OCI-M1 (cell line): ENCODE results near the gene PTP4A2.

Experiments used
- DNase-seq: peaks from one replicate; lab custom pipeline; 2025; lab: John Stamatoyannopoulos, UW

The PTP4A2 gene

DNA sequence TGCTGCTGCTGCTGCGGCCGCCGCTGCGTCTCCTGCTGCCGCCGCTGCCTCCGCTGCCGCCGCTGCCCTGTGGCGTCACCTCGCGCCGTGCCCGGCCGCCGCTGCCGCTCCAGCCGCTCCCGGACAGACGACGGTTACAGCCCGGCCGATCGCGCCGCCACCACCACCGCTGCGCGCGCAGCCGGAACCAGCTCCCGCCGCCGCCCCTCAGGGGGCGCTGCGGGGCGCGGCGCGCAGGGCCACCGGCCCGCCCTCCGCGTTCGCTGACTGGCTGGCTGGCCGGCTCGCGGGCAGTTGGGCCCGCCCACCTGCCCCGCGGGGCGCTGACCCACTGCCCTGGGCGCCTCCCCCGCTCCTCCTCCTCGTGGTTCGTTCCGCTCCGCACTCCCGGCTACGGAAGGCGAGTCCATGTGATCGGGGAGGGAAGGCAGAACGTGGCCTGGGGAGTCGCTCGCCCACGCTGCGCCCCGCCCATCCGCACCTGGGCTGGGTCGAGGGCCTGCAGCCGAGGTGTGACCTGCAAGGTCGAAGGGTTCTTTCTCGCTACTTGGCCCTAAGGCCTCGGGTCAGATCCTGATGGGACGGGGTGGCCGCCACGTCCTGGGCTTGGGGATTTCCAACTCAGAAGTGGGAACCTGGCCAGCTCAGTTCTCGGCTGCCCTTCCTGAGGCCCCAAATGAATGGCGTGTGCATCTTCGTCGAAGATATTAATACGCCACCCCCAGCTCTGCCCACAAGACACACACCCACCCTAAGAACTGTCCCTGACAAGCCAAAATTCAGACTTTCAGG lies at the start of gene PTP4A2:
PTP4A2 (minus strand) TSS at position 185 of the 792 bp plus-strand sequence. CDS start 19,303 bp downstream, outside the sequence.
- DNase-seq: peak; percentile 98

- no peak for DNase-seq
Measured at GRCh38 chr1:31987135-31987619, 49.0 kb upstream of the PTP4A2 start.

GRCh38 chr1:31985430-31985829 lies 47.3 kb upstream of the PTP4A2 start:
- DNase-seq: no peak

- DNase-seq: no peak
Measured at GRCh38 chr1:31984419-31985347, 46.5 kb upstream of the PTP4A2 start.

DNA sequence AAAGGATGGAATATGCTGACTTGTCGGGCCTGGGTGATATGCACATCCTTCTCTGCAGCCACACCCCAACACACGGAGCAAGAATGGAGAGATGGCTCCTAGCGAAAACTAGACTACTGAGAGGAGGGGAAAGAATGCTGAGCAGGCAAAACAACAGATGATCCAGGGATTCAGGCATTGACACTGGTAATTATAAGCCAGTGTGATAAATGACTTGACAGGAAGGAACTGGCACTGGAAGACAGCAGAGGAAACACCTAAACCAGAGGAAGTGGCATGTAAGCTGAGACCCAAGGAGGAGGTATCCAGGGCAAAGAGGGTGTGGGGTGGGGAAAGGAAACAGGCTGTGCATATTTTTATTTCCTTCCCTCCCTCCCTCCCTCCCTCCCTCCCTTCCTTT lies 43.8 kb upstream of the PTP4A2 start:
- DNase-seq: no peak

DNA sequence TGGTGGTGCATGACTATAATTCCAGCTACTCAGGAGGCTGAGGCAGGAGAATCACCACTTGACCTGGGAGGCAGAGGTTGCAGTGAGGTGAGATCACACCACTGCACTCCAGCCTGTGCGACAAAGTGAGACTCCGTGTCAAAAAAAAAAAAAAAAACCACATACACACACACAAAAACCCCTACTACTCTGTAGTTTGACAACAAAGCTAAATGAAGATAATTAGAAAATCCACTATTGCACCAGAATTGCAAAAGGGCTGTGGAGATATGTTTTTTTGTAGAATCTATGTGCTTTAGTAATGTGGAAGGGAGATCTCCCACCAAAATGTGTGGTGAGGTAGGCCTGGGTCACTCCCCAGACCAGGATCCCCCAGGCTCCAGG lies 43.3 kb upstream of the PTP4A2 start:
- no peak for DNase-seq

- DNase-seq: no peak
Measured at GRCh38 chr1:31980835-31981455, 42.8 kb upstream of the PTP4A2 start.

DNA sequence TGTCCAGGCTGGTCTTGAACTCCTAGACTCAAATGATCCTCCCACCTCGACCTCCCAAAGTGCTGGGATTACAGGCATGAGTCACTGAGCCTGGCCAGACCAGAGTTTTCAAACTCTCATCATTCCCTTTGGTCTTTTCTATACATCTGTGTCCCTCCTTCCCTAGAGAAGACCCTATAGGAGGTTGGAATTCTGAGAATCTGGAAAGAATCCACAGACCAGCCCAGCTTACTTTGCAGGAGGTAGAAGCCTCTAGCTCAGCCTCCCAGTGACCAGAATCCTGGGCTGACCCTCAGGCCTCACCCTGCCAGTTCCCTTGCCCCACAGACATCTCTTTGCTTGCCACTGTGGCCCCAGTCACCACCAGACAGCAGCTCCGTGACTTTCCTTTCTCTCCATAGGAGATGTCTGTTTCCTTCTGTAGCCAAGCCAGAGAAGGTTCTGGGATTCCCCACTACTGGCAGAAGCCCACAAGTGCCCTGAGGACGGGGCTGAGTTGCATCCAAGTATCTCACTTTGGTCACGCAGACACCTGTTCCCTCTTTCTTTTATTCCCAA lies 40.8 kb upstream of the PTP4A2 start:
- DNase-seq: no peak

GRCh38 chr1:31977385-31978131 lies 39.4 kb upstream of the PTP4A2 start:
- DNase-seq: peak; percentile 54

GRCh38 chr1:31976401-31976800 lies 38.2 kb upstream of the PTP4A2 start:
- DNase-seq: no peak

- DNase-seq: peak; percentile 23
Measured at GRCh38 chr1:31970873-31971272, 32.7 kb upstream of the PTP4A2 start.

GRCh38 chr1:31961536-31961935 lies 23.4 kb upstream of the PTP4A2 start:
- no peak for DNase-seq

- no peak for DNase-seq
Measured at GRCh38 chr1:31959521-31960340, 21.6 kb upstream of the PTP4A2 start.

DNA sequence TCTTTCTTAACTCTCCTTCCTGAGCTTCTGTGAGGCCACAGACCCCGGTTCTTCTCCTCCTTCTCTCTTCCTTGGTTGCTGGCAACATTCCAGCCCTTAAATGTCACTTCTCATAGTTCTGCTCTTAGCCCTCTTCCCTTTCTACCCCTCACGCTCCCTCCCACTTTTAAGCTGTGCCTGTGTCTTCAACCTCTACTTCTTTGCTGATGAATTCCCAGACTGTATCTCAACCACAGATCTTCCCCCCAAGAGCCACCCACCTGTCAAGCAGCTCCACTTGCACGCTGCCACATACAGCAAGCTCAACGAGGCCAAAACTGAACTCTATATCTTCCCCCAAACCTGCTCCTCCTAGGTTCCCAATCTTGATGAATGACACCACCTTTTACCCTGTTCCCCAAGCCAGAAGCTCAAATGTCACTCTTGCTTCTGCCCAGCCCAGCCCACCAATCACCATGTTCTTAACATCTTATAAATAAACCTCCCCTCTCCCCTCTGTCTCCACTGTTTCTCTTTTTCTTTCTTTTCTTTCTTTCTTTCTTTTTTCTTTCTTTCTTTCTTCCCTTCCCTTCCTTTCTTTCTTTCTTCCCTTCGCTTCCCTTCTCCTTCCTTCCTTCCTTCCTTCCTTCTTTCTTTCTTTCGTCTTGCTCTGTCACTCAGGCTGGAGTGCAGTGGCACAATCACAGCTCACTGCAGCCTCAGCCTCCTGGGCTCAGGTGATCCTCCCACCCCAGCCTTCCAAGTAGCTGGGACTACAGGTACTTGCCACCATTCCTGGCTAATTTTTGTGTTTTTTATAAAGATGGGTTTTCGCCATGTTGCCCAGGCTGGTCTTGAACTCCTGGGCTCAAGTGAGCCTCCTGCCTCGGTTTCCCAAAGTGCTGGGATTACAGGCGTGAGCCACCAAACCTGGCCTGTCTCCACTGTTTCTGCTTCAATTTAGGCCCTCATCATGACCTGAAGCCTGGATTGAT lies 19.8 kb upstream of the PTP4A2 start:
- DNase-seq: peak; percentile 91

DNA sequence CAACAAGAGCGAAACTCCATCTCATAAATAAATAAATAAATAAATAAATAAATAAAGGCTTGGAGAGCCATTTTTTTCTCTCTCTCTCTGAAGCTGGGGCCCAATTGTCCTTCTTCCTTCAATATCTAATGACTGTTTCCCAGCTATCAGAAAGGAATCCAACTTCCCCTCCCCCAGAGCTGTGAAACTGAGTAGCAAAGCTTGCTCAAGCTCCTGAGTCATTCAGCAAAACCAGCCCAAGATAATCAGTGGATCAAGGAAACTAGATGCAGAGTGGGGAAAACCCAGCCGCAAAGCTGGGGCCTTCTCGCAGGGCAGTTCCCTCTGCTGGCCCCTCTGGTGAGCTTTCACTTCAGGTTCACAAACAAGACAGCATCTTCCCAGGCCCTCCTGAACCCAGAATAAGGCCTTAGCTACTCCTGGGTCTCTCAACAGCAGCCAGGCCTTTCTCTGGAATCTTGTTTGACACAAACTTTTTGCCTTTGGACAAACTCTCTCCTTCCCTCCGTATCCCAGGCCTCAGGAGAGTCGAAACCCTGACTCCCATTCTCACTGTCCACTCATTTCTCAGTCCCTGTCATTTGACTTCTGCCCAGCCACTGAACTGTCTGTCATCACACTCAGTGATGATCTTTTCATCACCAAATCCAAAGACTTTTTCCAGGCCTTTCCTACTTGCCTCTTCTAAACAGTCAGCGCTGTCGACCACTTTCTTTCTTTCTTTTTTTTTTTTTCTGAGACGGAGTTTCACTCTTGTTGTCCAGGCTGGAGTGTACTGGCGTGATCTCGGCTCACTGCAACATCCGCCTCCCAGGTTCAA lies 18.0 kb upstream of the PTP4A2 start:
- peak; percentile 98 for DNase-seq

DNA sequence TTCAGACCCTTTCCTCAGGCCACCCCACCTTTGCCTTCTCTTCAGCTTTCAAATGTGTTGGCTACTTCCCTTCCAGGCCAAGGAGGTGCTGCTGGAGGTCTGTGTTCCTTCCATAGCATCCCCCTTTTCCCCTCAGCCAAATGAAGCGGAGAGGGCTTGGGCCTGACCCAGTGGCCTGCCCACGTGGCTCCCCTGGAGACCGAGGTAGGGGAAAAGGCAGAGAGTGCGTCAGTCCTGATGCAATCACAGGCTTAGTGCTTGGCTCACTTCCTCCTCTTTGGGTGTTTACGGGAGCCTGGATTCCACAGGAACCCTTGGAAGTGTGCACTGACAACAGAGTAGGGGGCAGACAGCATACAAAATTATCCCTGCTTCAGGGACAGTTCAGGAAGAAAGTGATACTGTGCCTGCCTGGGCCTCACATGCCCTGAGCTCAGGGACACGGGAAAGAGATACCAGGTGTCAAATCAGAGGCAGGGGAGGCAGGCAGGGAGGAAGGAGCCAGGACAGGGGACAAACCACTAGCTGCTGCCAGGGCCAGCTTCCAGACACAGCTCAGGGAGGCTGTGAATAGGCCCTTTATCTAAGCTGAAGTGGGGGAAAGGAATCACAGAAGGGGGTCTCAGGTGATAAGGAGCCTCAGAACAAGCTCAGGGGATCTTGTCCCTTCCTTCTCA lies 16.6 kb upstream of the PTP4A2 start:
- peak; percentile 42 for DNase-seq

DNA sequence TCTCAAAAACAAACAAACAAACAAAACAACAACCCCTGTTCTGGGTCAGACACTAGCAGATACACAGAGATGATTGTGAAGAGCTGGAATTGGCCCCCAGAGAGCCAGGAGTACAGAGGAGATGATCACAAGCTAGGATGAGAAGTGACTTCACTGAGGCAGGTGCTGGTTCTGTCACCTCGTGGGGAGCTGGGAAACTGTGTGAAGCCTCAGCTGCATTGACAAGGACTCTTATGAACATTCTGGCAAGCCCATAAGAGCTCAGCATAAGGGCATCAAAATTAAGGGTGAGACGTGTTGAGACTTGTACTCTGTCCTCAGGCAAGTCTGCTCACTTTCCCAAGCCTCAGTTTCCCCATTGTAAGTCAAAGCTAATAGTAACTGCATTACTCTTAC lies 14.7 kb upstream of the PTP4A2 start:
- no peak for DNase-seq

- no peak for DNase-seq
Measured at GRCh38 chr1:31951276-31951675, 13.1 kb upstream of the PTP4A2 start.
